ENCODE data around the gene PAX1.

PAX1 gene

GRCh38 chr20:21703717-21704407, 1.6 kb upstream of the PAX1 start:
- no peak for DNase-seq

DNA sequence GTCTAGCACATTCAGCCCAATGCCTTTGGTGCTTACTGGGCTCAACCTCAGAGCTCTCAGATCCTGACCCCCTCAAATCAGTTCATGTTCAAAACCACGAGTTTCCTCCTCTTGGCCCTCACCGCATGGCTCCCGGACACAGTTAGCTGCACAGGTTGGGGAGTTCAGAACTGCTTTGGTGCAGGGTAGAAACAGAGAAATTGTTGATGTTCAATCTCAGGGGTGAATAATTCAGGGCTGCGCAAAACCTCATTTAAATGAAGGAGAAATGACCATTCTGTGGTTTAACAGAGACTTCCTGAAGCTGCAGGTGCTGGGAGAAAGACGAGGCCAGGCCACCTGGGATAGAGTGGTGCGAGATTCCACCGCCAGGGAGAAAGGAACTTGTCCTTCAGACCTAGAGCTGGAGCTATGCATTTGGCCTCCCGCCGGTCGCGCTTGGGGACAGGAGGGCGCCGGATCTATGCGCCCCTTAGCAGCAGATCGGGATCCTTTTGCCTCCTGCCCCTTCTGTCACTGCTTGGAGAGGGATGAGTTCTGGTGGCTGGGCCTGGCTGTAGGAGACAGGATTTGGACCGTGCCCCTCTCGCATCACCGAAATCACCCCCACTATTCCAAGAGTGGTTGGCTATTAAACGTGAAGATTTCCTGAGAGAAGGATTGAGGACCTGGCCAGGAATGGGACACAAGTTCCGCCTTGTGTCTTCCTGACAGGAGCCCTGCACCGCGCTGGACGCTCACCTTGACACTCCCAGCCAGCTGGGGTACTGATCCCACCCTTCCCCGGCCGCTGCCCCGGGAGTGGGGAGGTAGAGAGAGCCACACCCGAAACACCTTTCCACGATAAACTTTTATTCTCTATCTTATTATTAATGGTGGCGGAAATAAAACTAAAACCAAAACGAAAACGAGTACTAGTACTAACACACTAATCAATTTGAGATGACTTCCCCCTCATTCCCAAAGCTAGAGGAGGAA, 767 bp upstream of the PAX1 start:
- no peak for DNase-seq

DNA sequence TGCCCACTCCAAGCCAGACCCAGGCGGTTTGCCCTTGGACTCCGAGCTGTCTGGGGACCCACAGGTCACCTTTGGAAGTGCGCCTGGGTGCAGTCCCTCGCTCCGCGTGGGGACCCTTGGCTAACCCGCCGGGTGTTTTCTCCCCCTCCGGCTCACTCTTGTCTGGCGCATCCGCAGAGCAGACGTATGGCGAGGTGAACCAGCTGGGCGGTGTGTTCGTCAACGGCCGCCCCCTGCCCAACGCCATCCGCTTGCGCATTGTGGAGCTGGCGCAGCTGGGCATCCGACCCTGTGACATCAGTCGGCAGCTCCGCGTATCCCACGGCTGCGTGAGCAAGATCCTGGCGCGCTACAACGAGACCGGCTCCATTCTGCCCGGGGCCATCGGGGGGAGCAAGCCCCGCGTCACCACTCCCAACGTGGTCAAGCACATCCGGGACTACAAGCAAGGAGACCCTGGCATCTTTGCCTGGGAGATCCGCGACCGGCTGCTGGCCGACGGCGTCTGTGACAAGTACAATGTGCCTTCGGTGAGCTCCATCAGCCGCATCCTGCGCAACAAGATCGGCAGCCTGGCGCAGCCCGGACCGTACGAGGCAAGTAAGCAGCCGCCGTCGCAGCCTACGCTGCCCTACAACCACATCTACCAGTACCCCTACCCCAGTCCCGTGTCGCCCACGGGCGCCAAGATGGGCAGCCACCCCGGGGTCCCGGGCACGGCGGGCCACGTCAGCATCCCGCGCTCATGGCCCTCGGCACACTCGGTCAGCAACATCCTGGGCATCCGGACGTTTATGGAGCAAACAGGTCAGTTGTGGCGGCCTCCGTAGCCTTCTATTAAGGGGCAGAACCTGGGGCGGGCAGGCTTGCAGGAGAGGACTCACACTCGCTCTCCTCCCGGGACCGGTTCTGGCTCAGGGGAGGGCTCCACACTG, 1.1 kb downstream of the PAX1 start:
- DNase-seq = no peak

- no peak for DNase-seq
Measured at GRCh38 chr20:21707267-21707666, 1.8 kb downstream of the PAX1 start.

DNA sequence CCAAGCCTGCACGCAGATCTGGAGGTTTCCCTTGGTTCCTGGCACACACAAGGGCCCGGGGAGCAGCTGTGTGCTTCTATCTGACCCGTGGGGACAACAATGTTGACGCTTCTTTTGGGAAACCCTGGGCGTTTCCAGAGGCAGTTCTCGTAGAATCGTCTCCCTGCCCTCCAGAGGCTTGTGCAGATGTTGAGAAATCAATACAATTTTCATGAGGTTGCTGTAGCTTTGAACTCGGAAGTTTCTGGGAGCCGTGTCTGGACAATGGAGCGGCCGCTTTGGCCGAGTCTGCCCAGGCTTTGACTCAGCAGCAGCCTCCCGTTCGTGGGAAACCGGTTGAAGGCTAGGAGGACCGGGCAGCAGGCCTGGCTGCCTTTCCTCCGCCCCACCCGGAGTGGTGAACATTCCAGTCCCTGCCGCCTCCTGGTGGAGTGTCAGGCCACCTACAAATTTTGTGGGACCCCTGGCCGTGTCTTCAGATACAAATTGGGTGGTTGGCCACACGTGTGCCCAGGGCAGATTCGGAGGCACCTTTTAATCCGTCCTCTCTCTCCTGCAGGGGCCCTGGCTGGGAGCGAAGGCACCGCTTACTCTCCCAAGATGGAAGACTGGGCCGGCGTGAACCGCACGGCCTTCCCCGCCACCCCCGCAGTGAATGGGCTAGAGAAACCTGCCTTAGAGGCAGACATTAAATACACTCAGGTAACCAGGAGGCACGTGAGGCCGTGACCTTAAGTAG, 2.7 kb downstream of the PAX1 start:
- no peak for DNase-seq

- DNase-seq = no peak
Measured at GRCh38 chr20:21708738-21709534, 3.5 kb downstream of the PAX1 start.

- no peak for DNase-seq
Measured at GRCh38 chr20:21709535-21709904, 4.1 kb downstream of the PAX1 start.

DNA sequence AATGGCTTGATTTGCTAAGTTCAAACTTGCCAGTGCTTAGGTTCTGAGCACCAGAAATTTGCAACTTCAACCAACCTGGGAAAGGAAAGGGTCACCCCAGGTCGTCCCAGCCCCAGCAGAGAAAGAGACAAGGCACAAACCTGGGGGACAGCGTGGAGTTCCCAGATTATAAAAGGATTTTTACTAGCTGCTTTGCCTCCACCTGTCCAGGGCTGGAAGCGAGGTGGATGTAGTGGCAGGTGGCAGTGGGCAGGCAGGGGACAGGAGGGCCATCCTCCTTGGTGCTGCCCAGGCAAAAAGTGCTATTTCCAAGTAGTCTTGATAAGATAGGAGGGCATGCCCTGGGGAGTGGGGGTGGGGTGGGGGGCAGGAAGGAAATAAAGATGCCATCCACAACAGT, 4.9 kb downstream of the PAX1 start:
- DNase-seq = no peak

- DNase-seq = no peak
Measured at GRCh38 chr20:21710863-21711431, 5.5 kb downstream of the PAX1 start.

GRCh38 chr20:21712443-21713059, 7.1 kb downstream of the PAX1 start:
- DNase-seq = no peak

- DNase-seq = no peak
Measured at GRCh38 chr20:21713470-21713869, 8.0 kb downstream of the PAX1 start.

DNA sequence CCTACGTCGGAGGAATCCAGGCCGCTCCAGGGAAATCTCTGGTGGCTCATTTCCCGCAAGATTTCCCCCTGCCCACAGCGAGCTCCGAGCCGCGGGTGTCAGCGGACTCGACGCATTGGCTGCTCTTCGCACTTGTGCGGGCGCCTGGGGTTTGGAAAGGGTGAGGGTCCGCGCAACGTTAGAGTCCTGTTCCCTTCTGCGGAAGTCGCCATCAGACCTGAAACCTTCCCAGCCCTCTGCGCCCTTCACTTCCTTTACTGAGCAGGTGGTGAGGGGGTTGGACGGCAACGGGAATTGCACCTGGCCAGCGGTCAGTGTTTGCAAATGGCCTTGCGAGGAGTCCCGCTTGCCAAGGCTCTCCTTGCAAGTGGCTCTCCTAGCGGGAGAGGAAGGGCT, 8.4 kb downstream of the PAX1 start:
- no peak for DNase-seq

GRCh38 chr20:21714297-21715192, 9.1 kb downstream of the PAX1 start:
- DNase-seq = no peak

- no peak for DNase-seq
Measured at GRCh38 chr20:21715193-21715881, 9.9 kb downstream of the PAX1 start.

DNA sequence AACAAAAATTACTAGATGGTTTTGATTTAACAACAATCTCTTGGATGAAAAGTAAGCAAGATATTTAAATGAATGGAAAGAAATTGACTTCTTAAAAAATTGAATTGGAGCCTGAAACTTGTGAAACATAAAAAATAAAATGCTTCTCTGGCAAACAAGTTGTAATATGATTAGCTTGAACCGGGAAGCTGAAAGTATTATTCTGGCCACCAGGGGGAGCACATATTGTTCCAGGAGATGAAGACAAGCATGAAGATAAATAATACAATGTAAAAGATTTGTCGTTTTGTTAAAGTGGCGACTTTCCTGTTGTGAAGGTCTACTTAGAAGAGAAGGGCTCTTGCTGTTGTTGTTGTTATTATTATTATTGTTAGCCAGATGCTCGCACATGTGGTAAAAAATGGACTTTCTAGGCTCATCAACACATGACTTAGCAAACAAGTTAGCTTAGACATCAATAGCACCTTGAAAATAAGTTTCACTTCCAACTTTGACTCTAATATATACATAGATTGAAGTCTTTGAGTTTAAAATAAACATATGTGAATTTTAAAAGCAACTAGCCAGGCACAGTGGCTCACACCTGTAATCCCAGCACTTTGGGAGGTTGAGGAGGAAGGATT, 14.2 kb downstream of the PAX1 start:
- DNase-seq = no peak

GRCh38 chr20:21725892-21726291, 20.4 kb downstream of the PAX1 start:
- DNase-seq = no peak

GRCh38 chr20:21729316-21729715, 23.9 kb downstream of the PAX1 start:
- no peak for DNase-seq

DNA sequence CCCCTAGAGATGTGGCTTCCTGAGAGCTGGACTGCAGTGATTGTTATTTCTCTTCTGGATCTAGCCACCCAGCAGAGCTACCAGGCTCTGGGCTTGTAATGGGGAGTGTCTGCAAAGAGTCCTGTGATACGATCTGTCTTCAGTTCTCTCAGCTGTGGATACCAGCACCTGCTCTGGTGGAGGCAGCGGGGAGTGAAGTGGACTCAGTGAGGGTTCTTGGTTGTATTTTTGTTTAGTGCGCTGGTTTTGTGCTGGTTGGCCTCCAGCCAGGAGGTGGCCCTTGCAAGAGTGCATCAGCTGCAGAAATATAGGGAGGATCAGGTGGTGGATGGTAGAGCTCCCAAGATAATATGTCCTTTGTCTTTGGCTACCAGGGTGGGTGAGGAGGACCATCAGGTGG, 33.7 kb downstream of the PAX1 start:
- DNase-seq = no peak

- no peak for DNase-seq
Measured at GRCh38 chr20:21739682-21740081, 34.2 kb downstream of the PAX1 start.
